ENCODE results near the gene GNG7. TPM values are rescaled to one million over a fixed set of nuclear protein-coding genes. Genes with fewer than 3 reads are reported as not detected.
A peak's percentile ranks its signal among the peaks of the same experiment; 100 is the strongest.

The GNG7 gene
- total and polyA plus RNA-seq, 10 of the 15 experiments (the other 5 are each of a cell fraction or from before 2014, with no cell fraction given): 1.9 to 13.6 (median 6.5) TPM

- TF ChIP-seq E2F8 (IDR thresholded peaks at IDR 0.05; ENCODE audit: low read depth, partially characterized antibody): no peak
- peak; percentile 77 for TF ChIP-seq ZNF24 (IDR thresholded peaks at IDR 0.05)
- TF ChIP-seq FOS (IDR thresholded peaks at IDR 0.05; ENCODE audit: borderline replicate concordance, extremely low read depth, insufficient read length): no peak
- no peak for TF ChIP-seq GABPA (IDR thresholded peaks at IDR 0.05; ENCODE audit: low read depth)
- peak; percentile 100 for TF ChIP-seq MEF2B (IDR thresholded peaks at IDR 0.05; ENCODE audit: partially characterized antibody, poor library complexity, severe bottlenecking)
- no peak for TF ChIP-seq HCFC1 (IDR thresholded peaks at IDR 0.05; ENCODE audit: low read length)
- TF ChIP-seq NFYB (IDR thresholded peaks at IDR 0.05; ENCODE audit: insufficient read depth, low read depth, low read length): no peak
- no peak; the same call in none of the 2 replicates for TF ChIP-seq TARDBP (IDR thresholded peaks at IDR 0.05; ENCODE audit: borderline replicate concordance)
- TF ChIP-seq ZSCAN29 (IDR thresholded peaks at IDR 0.05): no peak
- peak; percentile 72; the same call in 1 of the 2 replicates for TF ChIP-seq MTA2 (IDR thresholded peaks at IDR 0.05; ENCODE audit: low read depth)
- TF ChIP-seq, protein P1, sequence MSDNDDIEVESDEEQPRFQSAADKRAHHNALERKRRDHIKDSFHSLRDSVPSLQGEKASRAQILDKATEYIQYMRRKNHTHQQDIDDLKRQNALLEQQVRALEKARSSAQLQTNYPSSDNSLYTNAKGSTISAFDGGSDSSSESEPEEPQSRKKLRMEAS (IDR thresholded peaks at IDR 0.05; ENCODE audit: low read depth, low read length): no peak
- TF ChIP-seq MXI1 (IDR thresholded peaks at IDR 0.05; ENCODE audit: low read depth, low read length): peak; percentile 65
- TF ChIP-seq, protein P2, sequence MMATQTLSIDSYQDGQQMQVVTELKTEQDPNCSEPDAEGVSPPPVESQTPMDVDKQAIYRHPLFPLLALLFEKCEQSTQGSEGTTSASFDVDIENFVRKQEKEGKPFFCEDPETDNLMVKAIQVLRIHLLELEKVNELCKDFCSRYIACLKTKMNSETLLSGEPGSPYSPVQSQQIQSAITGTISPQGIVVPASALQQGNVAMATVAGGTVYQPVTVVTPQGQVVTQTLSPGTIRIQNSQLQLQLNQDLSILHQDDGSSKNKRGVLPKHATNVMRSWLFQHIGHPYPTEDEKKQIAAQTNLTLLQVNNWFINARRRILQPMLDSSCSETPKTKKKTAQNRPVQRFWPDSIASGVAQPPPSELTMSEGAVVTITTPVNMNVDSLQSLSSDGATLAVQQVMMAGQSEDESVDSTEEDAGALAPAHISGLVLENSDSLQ (IDR thresholded peaks at IDR 0.05): peak; percentile 41; the same call in 1 of the 2 replicates
- peak; percentile 84 for TF ChIP-seq EED (IDR thresholded peaks at IDR 0.05; ENCODE audit: low read depth)
- peak; percentile 56 for TF ChIP-seq TBL1XR1 (IDR thresholded peaks at IDR 0.05; ENCODE audit: low read depth, low read length)
- no peak for TF ChIP-seq CREB1 (IDR thresholded peaks at IDR 0.05; ENCODE audit: low read depth)
- TF ChIP-seq PBX3 (IDR thresholded peaks at IDR 0.05; ENCODE audit: insufficient replicate concordance, low read depth, low read length): no peak
- peak; percentile 39; the same call in 1 of the 2 replicates for TF ChIP-seq DPF2 (IDR thresholded peaks at IDR 0.05)
- no peak for TF ChIP-seq ZBTB11 (CRISPR knock-in tag; IDR thresholded peaks at IDR 0.05)
- TF ChIP-seq YBX1 (IDR thresholded peaks at IDR 0.05): peak; percentile 97
- TF ChIP-seq ZNF207 (IDR thresholded peaks at IDR 0.05; ENCODE audit: borderline replicate concordance): peak; percentile 82; the same call in 1 of the 2 replicates
Measured at GRCh38 chr19:2561895-2562294, 140.6 kb downstream of the GNG7 start (continued).

Measured in GM12878 (cell line).